NCI-H446 (cell line): ENCODE results near the gene CLIP4.

Experiments used
- DNase-seq, 2 experiments: peaks; one replicate each; lab custom pipeline; 2025; lab: John Stamatoyannopoulos, UW

The CLIP4 gene

DNA sequence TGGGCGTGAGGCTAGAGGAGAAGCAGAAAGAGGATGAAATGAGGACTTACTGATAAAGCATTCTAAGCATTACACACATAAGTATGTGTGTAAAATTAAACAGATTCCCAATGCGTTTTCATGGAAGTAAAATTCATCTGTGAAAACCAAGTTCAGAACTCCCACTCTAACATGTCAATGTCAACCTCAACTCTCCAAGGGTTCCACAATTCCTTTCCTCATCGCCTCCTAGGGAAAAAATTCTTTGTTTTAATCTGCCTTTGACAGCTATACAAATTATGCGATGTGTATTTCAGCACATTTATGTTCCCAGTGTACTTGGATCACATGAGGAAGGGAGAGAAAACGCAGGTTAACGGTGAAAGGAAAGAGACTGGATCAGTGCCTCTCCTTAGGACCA is 76.6 kb downstream of the CLIP4 start:
- no peak for DNase-seq

DNA sequence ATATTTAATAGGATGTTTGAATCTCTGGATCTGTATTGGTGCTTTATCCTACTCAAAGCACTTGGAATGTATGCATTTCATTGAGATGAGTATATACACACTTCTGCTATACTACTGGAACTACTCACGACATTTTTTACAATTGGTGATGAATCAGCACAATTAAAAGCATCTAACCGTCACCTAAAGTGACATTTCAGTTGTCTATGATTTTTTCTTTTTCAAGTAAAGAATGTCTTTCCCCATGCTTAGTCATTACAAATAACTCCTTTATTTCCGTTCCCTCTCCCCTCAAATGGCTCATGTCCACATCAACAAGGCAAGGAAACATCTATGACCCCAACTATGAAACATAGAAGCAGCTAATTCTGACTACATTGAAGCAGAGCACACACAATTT is 77.3 kb downstream of the CLIP4 start:
- DNase-seq: no peak

DNA sequence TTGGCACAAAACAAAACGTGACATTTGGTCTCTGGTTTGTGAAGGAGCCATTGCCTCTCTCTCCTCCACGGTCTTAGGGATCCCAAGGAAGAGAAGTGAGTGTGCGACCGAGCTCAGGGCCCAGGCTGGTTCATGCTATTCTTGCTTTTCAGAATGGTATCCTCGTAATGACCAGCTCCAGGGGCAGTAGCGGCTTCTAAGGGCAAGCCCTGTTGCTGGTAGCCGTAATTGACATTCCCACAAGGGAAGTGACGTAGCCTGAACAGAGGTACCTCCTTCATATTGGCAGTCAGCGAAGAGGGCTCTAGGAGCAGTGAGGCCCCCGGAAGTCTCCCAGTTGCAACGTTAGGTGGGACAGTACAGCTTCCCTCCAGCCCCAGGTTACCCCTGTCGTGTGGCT is 77.9 kb downstream of the CLIP4 start:
- DNase-seq: no peak

DNA sequence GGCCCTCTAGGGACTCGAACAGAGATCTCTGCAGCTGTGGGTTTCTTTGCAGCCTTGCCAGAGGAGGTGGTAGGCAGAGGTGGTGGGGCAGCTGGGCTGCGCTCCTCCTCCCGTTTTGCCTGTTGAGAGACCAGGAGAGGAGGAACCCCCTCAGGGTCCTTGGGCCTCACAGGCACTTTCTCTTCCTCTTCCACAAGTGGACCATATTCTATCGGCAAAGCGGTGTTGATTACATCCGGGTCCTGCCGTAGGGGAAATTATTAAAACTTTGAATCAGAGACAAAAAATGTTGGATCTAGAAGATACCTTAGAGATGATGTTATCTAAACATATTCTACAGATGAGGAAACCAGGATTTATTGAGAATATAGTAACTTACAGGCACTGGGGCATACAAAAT is 78.5 kb downstream of the CLIP4 start:
- no peak for DNase-seq

DNA sequence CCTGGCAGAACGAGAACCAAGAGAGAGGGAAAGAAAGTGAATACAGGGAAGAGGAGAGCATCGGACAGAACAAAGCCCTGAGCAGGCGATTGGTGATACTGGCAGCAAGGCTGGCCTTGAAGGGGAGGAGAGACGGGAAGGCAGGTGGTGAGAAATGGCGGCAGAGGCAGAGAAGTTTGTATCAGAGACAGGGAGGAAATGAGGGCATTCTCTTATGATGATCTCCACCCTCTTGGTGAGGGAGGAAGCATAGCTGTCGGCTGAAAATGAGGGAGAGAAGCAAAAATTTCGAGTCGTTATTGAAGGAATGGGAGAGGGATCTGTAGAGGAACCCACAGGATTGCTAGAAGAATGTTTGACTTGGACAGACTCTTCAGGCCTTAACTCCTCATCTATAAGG is 80.6 kb downstream of the CLIP4 start:
- DNase-seq: no peak

DNA sequence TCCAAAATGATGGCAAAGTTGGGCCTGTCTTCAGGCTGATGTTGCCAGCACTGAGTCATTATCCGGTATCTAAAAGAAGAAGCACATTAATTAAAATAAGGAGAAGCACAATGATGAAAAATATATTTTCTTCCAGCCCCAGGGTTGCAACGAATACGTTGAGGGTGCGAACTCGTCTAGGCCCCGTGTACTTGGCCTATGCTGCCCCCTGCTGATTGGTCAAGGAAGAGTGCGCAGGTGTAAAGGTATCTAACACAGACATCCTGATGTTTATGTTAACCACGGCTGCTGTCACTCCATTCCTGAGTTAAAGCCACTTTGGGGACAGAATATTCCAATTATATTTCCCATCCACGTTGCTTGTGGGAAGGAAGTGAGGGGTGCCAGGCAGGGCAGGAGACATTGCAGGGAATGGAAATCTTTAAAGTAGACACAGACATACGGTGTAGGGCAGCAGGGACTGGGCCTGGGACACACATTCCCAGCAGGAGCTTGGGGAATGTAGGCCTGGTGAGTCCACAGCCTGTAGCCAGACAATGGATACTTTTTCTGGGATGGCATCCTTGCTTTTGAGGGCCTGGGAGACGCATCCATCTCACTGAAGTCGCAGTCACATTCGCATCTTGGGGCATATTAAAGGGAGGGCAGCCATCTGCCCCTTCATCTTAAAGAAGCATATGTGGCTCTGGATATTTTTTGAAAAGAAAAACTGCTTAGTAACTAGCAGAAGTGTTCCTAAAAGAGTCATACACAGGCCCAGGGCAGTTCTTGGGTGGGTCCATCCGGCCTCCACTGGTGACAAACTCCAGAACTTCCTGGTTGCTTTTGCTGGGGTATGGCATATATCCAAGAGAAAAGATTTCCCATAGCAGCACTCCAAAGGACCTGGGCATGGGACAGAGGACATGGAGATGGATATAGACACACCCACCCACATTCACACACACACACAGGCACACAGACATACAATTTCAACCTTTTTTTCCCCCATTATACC is 81.9 kb downstream of the CLIP4 start:
- DNase-seq: peak; percentile 9 to 45

DNA sequence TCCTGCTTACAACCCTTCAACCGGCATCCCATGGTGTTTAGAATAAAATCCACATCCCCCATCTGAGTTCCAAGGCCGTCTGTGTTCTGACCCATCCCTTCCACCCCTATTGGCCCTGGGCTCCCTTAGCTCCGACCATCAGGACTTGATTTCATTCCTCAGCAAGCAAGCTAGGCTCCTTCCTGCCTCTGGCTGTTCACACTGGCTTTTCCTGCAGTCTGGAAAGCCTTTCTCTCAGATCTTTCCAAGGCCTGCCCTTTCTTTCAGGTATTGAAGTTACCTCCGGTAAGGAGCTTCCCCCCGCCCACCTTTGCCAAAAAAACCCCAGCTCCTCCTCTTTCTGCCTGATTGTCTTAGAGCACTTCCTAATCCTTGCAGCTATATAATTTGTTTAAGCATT is 86.8 kb downstream of the CLIP4 start:
- no peak for DNase-seq

DNA sequence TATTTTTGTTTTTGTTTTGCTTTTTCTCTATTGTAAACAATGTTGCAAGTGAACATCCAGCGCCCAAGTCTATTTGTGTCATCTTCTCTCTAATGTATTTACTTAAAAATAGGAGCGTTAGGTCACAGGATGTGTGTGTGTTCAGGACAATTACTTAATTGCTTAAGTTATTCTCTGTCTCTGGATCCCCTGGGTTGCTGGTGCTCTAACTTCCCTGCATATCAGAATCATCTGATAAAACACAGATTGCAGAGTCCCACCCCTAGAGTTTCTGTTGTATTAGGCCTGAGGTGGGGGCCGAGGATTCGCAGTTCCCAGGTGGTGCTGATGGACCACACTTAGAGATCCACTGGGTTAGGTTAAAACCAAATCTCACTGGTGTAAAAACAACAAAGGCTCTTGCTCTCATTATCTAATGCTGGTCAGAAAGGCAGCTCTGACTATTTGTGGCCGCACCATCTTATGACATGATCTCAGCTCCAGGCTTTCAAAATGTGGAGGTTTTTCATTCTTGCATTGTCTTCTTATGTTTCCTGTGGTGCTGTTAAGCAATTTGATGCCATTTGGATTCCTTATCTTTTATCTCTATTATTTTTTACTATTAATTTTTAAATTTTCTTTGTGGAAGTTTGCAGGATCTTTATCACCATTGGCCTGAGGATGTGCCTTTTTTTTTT is 87.7 kb downstream of the CLIP4 start:
- no peak for DNase-seq

DNA sequence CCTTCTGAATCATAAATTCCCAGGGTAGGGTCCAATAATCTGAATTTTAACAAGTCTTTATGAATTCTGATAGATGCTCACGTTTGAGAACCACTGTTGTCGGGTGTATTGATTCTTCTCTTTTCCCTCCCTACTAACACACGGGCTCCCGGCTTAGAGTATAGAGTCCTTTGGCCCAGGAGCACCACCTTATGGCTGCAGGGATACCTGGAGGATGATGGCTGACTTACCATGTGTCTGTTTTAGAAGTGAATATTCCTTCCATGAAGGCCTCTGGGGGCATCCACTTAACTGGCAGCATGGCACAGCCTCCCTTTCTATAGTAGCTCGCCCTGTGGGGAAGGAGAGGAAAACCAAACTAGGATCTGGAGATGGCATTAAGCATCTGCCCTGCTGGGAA is 91.7 kb downstream of the CLIP4 start:
- DNase-seq: no peak

DNA sequence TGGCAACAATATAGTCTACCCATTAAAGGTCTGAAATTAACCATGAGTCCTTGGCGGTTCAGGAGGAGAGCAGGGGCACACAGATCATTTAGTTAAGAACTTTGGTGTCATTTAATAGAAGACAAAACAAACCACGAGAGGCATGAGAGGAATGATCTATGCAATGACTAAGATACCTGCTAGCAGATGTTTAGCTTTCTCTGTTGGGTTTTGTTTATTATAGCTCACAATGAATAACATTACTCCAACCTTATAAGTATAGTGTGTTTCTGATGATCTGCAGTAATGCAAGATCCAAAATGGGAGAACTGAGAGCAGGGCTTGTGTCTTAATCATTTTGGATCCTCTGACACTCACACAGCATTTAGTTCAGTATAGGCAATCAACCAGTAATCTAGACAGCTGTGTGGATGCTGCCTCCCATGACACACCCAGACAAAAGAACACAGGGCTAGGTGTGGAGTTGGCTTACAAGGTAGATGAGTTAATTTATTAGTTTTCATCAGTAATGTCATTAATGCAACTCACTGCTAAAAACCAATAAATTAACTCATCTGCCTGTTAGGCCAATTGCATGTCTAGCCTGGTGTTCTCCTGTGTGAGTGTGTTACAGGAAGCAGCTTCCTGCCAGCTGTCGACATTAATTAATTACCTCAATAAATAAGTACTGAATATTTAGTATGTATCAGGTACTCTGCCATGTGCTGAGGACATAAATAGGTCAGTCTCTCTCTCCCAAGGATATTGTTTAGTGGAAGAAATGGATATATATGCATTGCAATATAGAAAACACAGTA is 92.3 kb downstream of the CLIP4 start:
- no peak for DNase-seq

DNA sequence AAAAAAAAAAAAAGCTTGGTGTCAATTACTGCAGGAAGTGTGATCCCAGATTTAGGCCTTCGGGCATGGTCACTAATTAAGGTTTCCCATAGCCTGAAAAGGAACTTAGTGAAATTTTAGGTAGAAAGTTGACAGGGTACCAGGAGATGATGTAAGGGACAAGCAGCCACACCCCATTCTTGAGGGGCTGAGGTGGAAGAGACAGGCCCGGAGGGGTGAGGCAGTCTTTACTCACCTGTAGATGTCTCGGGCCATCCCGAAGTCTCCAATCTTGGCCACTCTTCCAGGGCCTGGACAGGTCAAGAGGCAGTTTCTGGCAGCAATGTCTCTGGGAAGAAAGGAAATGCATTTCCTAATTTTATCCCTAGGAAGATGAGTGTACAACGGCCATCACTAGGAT is 94.3 kb downstream of the CLIP4 start:
- DNase-seq: no peak

DNA sequence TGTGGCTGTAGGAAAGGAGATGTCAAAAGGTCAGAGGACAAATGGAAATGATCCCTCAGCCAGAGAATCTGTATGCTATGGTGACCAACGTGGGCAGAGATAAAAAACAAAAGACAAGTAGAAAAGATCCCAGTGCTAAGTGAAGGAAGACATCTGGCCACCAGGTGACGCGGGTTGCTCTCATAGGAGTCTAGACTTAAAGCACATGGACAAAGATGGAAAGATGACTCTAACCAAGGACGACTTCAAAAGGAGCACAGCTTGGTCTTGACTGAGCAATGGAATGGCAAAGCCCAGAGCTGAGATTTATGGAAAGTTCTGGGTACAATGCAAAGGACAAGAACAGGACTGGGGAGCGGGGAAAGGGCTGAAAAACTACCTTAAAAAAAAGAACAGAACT is 96.8 kb downstream of the CLIP4 start:
- no peak for DNase-seq

DNA sequence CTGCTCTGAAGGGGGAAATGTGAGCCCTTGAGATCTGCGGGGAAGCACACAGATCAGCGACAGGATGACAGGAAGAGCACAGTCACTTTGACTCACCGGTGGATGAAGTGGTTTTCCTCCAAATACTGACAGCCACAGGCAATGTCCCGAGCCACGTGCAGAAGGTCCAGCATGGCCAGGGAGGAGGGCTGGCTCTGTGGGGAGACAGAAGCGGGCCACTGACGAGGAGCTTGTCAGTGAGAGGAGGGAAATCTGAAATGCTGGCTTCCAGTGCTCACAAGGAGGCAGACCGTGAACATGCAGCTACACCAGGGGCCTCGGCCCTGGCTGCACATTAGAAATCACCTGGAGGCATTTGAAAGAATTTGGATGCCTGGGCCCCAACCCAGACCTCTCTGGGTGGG is 98.7 kb downstream of the CLIP4 start:
- no peak for DNase-seq

DNA sequence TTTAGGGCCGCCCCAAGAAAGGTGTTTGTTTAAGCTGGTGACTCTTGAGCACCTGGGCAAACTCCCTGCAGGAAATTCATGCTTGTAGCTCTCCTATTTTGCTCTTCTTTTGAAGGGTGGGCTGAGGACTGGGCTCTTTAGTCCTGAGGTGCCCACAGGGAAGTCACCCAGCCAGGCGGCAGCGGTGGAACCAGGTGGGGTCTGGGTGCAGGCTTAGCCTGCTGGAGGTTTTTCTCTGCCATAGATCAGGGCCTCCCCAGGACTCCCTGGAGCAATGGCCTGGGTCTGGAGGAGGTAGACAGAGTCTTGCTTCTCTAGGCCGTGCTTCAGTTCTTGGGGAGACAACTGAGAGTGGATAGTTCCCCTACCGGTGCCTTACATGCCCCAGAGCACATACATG is 99.9 kb downstream of the CLIP4 start:
- DNase-seq: no peak

DNA sequence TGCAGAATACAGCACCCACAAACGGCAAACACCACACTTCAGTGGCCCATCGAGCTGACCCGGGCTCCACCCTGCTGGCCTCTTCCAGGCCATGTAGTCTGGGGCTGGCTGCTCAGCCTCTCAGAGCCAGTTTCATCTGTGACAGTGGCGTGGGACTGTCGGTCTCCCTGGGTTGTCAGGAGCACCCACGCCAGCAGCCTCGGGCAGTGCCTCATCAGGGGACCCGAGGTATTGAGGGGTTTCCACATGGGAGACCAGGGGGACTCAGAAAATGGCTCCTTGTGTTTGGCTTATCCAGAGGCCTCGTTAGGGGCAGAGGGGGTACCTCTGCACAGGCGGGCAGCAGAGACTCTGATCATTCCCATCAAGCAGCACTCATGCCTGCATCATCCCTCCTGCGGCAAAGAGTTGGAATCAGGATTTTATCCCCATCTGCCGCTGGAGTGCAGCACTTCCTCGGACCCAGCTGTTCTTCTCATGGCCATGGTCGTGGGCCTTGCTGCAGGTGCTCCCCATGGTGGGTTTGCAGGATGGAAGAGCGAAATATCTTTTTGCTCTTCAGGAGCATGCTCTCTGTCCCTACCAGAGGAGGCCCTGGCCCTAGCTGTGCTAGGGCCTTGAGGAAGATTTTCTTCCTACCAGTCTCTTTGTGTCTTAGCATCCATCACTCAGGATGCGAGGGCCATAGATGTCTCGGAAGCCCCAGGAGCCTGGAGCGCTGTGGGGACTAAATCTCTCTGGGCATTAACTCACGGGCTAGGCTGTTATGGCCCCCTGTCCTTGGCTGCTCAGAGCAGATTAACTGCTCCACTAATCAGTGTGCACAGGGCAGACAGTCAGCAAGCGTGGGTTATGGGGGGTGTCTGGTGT is 100.8 kb downstream of the CLIP4 start:
- no peak for DNase-seq

DNA sequence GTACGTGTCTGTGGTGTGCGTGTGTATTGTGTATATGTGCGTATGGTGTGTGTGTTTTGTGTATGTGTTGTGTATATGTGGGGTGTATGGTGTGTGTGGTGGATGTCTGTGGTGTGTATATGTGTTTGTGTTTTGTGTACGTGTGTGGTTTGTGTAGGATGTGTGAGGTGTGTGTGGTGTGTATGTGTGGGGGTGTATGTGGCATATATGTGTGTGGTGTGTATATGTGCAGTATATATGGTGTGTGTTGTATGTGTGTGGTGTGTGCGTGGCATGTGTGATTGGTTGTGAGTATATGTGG is 101.3 kb downstream of the CLIP4 start:
- DNase-seq: no peak

DNA sequence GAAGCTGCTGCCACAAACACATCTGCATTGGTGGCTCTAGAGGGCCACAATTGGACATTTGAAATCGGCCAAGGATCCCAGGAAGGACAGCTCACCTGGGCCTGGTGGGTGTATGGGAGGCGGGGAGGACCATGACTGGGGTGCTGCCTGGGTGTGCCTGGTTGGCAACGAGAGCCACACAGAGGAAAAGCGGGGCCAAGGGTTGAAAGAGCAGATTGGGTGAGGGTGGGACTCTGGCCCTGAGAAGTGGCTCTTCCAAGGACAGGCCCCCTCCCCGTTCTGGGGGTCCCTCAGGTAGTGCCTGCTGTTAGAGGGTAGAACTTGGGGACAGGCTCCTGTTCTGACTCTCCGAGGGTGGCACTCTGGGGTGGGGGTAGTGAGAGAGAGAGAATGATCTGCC is 102.9 kb downstream of the CLIP4 start:
- no peak for DNase-seq

DNA sequence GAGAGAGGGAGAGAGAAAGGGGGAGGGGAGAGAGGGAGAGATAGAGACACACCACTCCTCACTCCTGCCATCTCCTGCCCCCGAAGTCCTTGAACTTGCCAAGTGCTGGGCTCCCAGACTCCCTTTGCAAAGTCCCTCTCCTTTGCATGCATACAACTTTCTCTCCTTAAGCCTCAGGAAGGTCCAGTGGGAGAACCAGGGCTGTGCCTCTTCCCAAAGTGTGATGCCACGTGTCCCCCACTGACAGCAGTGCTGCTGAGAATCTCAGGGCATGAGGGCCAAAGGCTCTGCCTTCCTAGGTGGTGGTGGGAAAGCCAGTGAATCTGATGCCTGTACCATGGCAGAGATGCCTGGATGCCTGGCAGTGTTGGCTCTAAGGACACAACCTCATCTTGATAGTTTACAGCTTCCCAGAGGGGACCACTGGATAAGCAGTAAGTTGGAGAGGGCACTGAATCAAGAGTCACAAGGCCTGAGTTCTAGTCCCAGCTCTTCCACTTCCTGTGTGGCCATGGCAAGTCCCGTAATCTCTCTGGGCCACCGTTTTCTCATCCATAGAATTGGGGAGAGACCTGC is 103.4 kb downstream of the CLIP4 start:
- no peak for DNase-seq

DNA sequence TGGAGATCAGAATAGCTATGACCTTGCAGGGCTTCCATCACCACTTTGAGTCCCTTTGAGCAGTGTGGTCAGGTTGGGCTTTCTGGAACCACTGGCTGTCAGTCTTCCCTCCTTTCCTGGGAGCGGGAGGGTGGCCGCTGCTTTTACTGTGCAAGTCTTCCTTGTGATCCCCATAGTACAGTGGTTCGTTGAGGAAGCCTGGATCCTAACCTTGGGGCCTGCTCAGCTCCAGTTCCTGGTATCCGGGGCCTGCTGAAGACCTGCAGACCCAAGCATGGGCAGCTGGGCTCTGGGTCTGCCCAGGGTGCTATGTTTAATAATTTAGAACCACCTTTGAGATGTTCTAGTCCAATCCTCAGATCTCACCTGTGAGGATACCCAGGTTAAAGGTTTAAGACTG is 104.2 kb downstream of the CLIP4 start:
- no peak for DNase-seq

DNA sequence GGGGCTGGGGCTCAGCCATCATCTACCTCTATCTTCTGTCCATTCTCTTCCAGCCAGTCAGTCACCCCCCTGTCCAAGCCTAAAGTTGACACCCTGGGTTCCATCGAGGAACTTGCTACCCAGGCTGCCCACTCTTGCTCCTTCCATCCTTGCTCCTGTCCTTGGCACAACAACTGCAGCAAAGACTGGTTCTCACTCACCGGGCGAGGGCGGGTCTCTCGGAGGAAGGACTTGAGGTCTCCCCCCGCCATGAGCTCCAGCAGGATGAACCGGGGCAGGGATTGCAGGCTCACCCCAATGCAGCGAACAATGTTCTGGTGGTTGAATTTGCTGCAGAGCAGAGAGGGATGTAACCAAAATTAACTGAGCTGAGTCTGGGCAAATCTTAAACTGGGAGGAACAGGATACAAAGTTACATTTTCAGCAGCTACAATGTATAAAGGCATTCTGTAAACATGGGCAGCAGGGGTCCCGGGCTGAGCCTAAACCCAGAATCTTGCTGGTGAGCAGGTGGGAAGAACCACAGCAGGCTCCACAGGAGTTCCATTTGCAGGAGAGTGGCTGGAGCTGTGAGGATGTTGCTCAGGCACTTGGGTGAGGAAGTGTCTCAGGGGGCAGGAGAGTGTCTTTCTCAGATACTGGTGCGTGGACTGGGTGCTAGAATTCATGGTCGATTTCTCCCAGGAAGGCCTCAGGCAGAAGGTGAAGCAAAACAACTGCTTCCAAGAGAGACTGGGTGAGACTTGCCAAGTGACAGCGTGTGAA is 105.5 kb downstream of the CLIP4 start:
- no peak for DNase-seq
